ENCODE results near the gene UGT1A6. TPM values are rescaled to one million over a fixed set of nuclear protein-coding genes. Genes with fewer than 3 reads are reported as not detected.
A peak's percentile ranks its signal among the peaks of the same experiment; 100 is the strongest.

The UGT1A6 gene
- total and polyA plus RNA-seq, 2 donors (not counting 1 experiment from before 2014, with no cell fraction given), result not detected

DNA sequence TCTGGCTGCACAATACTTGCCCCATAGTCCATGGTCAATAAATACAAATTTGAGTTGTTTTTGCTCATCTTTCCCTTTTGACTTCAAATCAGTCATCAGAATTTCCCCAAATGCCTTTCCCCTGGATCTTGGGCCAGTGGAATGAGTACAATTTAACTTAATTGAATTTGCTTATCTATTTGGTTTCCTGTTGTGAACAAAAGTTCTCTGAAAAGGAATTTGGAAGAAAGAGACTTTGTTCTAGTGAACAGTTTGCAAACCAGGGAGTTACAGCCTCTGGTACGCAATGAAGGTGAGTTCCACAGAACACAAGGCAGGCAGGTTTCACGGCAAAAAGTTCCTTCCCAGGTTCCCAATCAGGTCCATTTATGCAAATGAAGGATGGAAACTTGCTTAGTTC lies 66.2 kb downstream of the UGT1A6 start:
- no peak for TF ChIP-seq EZH2 (IDR thresholded peaks at IDR 0.05; ENCODE audit: low read length, missing control alignments)
- TF ChIP-seq, protein P1, sequence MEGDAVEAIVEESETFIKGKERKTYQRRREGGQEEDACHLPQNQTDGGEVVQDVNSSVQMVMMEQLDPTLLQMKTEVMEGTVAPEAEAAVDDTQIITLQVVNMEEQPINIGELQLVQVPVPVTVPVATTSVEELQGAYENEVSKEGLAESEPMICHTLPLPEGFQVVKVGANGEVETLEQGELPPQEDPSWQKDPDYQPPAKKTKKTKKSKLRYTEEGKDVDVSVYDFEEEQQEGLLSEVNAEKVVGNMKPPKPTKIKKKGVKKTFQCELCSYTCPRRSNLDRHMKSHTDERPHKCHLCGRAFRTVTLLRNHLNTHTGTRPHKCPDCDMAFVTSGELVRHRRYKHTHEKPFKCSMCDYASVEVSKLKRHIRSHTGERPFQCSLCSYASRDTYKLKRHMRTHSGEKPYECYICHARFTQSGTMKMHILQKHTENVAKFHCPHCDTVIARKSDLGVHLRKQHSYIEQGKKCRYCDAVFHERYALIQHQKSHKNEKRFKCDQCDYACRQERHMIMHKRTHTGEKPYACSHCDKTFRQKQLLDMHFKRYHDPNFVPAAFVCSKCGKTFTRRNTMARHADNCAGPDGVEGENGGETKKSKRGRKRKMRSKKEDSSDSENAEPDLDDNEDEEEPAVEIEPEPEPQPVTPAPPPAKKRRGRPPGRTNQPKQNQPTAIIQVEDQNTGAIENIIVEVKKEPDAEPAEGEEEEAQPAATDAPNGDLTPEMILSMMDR (conservative IDR thresholded peaks at IDR 0.05 in 1 of 2, IDR thresholded peaks at IDR 0.05 in 1 of 2; ENCODE audit: low read depth in 1 of 2, low read length in 2 of 2), result no peak
- DNase-seq (ENCODE audit: low read depth in 2 of 2), result peak in 1 of 2 donors; percentile 46
- no peak overlapping the region for H3K4me3 ChIP-seq (replicated peaks in 1 of 4; ENCODE audit: control extremely low read depth in 1 of 4, insufficient read depth in 1 of 4, low read depth in 3 of 4, low read length in 4 of 4)

DNA sequence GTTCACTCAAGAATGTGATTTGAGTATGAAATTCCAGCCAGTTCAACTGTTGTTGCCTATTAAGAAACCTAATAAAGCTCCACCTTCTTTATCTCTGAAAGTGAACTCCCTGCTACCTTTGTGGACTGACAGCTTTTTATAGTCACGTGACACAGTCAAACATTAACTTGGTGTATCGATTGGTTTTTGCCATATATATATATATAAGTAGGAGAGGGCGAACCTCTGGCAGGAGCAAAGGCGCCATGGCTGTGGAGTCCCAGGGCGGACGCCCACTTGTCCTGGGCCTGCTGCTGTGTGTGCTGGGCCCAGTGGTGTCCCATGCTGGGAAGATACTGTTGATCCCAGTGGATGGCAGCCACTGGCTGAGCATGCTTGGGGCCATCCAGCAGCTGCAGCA lies 67.4 kb downstream of the UGT1A6 start, which contains the start of gene UGT1A1:
Gene UGT1A1, plus strand, starts transcription at position 228 of the 400 bp plus-strand sequence. Its CDS starts 18 bp downstream, at position 246.
- no peaks in the 10 kb centered on the region for H3K9me3 ChIP-seq (ENCODE audit: control insufficient read depth, insufficient read depth, low read depth, low read length)
- H3K4me1 ChIP-seq (ENCODE audit: control insufficient read depth, extremely low read depth, insufficient read depth, low read length), result peaks cover 3% of the 10 kb centered on the region
- no peak for DNase-seq (ENCODE audit: low read depth in 2 of 2)
- no peak within 1 kb of the TSS for H3K4me2 ChIP-seq (ENCODE audit: extremely low read depth, insufficient read depth, low read length)
- H3K27me3 ChIP-seq (ENCODE audit: control insufficient read depth, insufficient read depth, low read length), result no peaks in the 10 kb centered on the region
- H3K4me3 ChIP-seq (replicated peaks in 1 of 4; ENCODE audit: control extremely low read depth in 1 of 4, insufficient read depth in 1 of 4, low read depth in 3 of 4, low read length in 4 of 4), result no peak within 1 kb of the TSS
- H3K79me2 ChIP-seq (ENCODE audit: control insufficient read depth, insufficient read depth, low read length), result no peaks in the 10 kb centered on the region
- no peak within 1 kb of the TSS for H3K9ac ChIP-seq (ENCODE audit: insufficient read depth, low read length)
- H4K20me1 ChIP-seq (ENCODE audit: control insufficient read depth, extremely low read depth, insufficient read depth, low read length), result no peaks in the 10 kb centered on the region
- TF ChIP-seq, protein P1 (conservative IDR thresholded peaks at IDR 0.05 in 1 of 2, IDR thresholded peaks at IDR 0.05 in 1 of 2; ENCODE audit: low read depth in 1 of 2, low read length in 2 of 2), result no peak
- no peak for TF ChIP-seq EZH2 (IDR thresholded peaks at IDR 0.05; ENCODE audit: low read length, missing control alignments)
- H3K27ac ChIP-seq (ENCODE audit: insufficient read depth, low read length), result no peak within 1 kb of the TSS
- no peak within 1 kb of the TSS for H2AFZ ChIP-seq (ENCODE audit: low read length)
- H3K36me3 ChIP-seq (ENCODE audit: control insufficient read depth, insufficient read depth, low read length), result no peaks in the 10 kb centered on the region

More for the DNA sequence above, 66.2 kb downstream of the UGT1A6 start:
- Histone ChIP-seq H2AFZ (ENCODE audit: low read length) (no peak overlapping the region), H3K36me3 (ENCODE audit: control insufficient read depth, insufficient read depth, low read length) (no peaks in the 10 kb centered on the region), H3K79me2 (ENCODE audit: control insufficient read depth, insufficient read depth, low read length) (no peaks in the 10 kb centered on the region), H3K4me1 (ENCODE audit: control insufficient read depth, extremely low read depth, insufficient read depth, low read length) (no peaks in the 10 kb centered on the region), H3K4me2 (ENCODE audit: extremely low read depth, insufficient read depth, low read length) (no peak overlapping the region), H3K27me3 (ENCODE audit: control insufficient read depth, insufficient read depth, low read length) (no peaks in the 10 kb centered on the region), H3K9ac (ENCODE audit: insufficient read depth, low read length) (no peak overlapping the region), H3K9me3 (ENCODE audit: control insufficient read depth, insufficient read depth, low read depth, low read length) (no peaks in the 10 kb centered on the region), H4K20me1 (ENCODE audit: control insufficient read depth, extremely low read depth, insufficient read depth, low read length) (no peaks in the 10 kb centered on the region), H3K27ac (ENCODE audit: insufficient read depth, low read length) (no peak overlapping the region)

DNA sequence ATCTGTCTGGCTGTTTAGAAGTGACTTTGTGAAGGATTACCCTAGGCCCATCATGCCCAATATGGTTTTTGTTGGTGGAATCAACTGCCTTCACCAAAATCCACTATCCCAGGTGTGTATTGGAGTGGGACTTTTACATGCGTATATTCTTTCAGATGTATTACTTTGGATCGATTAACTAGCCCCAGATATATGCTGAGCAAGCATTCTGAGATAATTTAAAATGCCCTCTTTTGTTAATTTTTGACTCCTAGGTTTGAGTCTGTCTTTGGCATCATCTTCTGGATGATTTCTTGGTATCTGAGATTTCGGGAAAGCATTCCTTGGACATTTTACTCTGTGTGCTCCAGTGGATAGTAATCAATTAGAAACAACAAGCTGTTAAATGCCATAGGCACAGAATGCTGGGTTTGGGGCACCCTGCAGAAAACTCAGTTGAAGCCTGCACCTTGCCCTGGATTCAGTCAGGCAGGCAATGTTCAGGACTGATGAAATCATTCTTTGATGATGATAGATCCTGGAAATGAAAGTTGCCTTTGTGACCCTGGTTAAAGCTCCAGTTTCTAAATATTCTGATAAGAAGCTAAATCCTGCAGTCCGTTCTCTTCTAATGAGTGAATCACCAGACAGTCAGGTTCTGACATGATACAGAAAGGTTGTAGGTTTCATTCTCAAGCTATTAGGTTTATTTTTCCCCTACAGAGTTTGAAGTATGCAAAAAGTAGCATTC lies 68.5 kb downstream of the UGT1A6 start:
- no peak overlapping the region for H3K4me2 ChIP-seq (ENCODE audit: extremely low read depth, insufficient read depth, low read length)
- no peaks in the 10 kb centered on the region for H3K9me3 ChIP-seq (ENCODE audit: control insufficient read depth, insufficient read depth, low read depth, low read length)
- H3K9ac ChIP-seq (ENCODE audit: insufficient read depth, low read length), result no peak overlapping the region
- H3K27me3 ChIP-seq (ENCODE audit: control insufficient read depth, insufficient read depth, low read length), result no peaks in the 10 kb centered on the region
- H2AFZ ChIP-seq (ENCODE audit: low read length), result no peak overlapping the region
- H3K79me2 ChIP-seq (ENCODE audit: control insufficient read depth, insufficient read depth, low read length), result no peaks in the 10 kb centered on the region
- no peak overlapping the region for H3K27ac ChIP-seq (ENCODE audit: insufficient read depth, low read length)
- TF ChIP-seq EZH2 (IDR thresholded peaks at IDR 0.05; ENCODE audit: low read length, missing control alignments), result no peak
- TF ChIP-seq, protein P1 (conservative IDR thresholded peaks at IDR 0.05 in 1 of 2, IDR thresholded peaks at IDR 0.05 in 1 of 2; ENCODE audit: low read depth in 1 of 2, low read length in 2 of 2), result no peak
- H3K4me1 ChIP-seq (ENCODE audit: control insufficient read depth, extremely low read depth, insufficient read depth, low read length), result peaks cover 3% of the 10 kb centered on the region
- no peaks in the 10 kb centered on the region for H3K36me3 ChIP-seq (ENCODE audit: control insufficient read depth, insufficient read depth, low read length)
- no peak overlapping the region for H3K4me3 ChIP-seq (replicated peaks in 1 of 4; ENCODE audit: control extremely low read depth in 1 of 4, insufficient read depth in 1 of 4, low read depth in 3 of 4, low read length in 4 of 4)
- DNase-seq (ENCODE audit: low read depth in 2 of 2), result peak in 1 of 2 donors; percentile 66
- H4K20me1 ChIP-seq (ENCODE audit: control insufficient read depth, extremely low read depth, insufficient read depth, low read length), result no peaks in the 10 kb centered on the region

All from fibroblast of lung (primary cell).